ENCODE results near the gene PCSK5.
A peak's percentile ranks its signal among the peaks of the same experiment; 100 is the strongest.

The PCSK5 gene

DNA sequence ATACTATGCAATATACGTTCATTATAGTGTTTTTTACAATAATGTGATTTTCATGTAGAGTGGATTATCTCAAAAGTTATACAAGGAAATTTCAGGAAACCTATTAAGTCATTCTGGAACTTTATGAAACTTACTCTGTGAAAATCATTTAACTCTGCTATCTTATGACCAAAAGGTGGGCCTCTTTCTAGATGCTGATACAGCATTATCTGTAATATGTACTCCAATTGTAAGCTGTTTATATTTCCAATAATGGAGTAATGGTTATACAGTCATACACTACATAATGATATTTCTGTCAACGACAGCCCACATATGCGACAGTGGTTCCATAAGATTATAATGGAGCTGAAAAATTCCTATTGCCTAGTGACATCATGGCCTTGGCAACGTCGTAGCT, 18.8 kb upstream of the PCSK5 start:
- CTCF ChIA-PET, result no interaction called here
- Mint-ChIP-seq H3K4me1 (peaks cover 3% of the 10 kb centered on the region), H3K4me3 (no peak overlapping the region), H3K27me3 (no peaks in the 10 kb centered on the region), H3K27ac (no peak overlapping the region), H3K9me3 (no peaks in the 10 kb centered on the region), H3K36me3 (no peaks in the 10 kb centered on the region)
- DNase-seq, result no peak

DNA sequence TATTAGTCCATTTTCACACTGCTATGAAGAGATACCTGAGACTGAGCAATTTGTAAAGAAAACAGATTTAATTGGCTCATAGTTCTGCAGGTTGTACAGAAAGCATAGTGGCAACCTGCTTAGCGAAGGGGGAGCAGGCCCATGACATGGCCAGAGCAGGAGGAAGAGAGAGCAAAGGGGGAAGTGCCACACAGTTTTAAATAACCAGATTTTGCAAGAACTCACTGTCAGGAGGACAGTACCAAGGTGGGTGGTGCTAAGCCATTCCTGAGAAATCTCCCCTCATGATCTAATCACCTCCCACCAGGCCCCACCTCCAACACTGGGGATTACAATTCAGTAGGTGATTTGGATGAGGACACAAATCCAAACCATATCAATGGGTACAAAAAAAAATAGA, 16.8 kb upstream of the PCSK5 start:
- H3K36me3 Mint-ChIP-seq, result no peaks in the 10 kb centered on the region
- H3K27ac Mint-ChIP-seq, result no peak overlapping the region
- H3K4me1 Mint-ChIP-seq, result peaks cover 3% of the 10 kb centered on the region
- no peak overlapping the region for H3K4me3 Mint-ChIP-seq
- CTCF ChIA-PET, result no interaction called here
- H3K9me3 Mint-ChIP-seq, result no peaks in the 10 kb centered on the region
- H3K27me3 Mint-ChIP-seq, result no peaks in the 10 kb centered on the region
- no peak for DNase-seq

DNA sequence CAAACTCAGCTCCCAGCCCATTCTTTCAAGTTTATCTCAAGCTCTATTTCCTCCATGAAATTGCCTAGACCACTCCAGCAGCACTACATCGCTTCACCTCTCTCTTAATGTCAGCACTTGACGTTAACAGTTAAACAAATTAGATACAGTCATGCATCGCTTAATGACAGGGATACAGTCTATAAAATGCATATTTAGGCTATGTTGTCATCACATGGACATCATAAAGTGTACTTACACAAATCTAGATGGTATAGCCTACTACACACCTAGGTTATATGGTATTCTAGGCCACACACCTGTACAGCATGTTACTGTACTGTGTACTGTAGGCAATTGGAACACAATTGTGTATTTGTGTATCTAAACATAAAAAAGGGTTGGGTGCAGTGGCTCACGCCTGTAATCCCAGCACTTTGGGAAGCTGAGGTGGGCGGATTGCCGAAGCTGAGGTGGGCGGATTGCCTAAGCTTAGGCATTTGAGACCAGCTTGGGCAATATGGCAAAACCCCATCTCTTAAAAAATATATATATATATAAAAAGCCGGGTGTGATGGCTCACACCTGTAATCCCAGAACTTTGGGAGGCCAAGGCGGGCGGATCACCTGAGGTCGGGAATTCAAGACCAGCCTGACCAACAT, 13.4 kb upstream of the PCSK5 start:
- Mint-ChIP-seq H3K27ac (no peak overlapping the region), H3K27me3 (peaks cover 3% of the 10 kb centered on the region), H3K36me3 (no peaks in the 10 kb centered on the region), H3K4me3 (no peak overlapping the region), H3K9me3 (no peaks in the 10 kb centered on the region), H3K4me1 (no peaks in the 10 kb centered on the region)
- DNase-seq, result no peak
- CTCF ChIA-PET, result no interaction called here

DNA sequence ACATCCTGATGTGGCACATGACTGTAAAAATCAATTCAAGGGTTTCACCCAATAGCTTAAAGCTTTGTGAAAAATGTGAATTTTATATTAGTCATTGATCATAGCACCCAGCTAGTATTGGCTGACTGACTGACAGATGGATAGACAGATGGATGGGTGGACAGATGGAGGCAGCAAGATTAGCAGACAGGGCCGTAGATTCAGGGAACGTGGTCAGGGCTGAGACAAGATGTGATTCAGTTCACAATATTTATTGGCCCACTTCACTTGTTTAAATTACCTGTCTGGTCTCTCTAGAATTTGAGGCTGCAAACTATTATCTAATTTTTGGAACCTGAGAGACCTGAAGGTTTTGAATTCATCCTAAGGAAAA, 12.0 kb upstream of the PCSK5 start:
- Mint-ChIP-seq H3K27ac (no peak overlapping the region), H3K9me3 (no peaks in the 10 kb centered on the region), H3K4me1 (no peaks in the 10 kb centered on the region), H3K4me3 (no peak overlapping the region), H3K36me3 (no peaks in the 10 kb centered on the region), H3K27me3 (peaks cover 3% of the 10 kb centered on the region)
- CTCF ChIA-PET, result no interaction called here
- no peak for DNase-seq

DNA sequence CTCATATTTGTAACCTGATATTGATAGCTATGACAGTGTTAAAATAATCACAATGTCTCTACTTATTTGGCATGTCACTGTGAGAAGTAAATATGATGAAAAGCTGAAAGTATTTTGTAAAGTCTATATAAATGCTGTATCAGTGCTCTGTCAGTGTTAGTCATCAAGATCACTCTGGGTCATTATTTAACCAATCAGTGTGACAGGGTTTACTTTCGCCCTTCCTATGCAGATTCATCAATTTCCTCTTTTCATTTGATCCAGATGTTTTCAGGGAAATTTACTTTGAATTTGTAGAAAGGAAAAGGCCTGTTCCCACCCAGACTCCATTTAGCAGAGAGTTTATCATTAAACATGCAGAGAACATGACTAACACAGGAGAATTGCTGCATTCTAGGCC, 9.9 kb upstream of the PCSK5 start:
- H3K27me3 Mint-ChIP-seq, result peaks cover 3% of the 10 kb centered on the region
- no peaks in the 10 kb centered on the region for H3K4me1 Mint-ChIP-seq
- CTCF ChIA-PET, result interaction anchor here (1.6 kb wide), 1 partner anchor 14 kb away, joined by 6 read pairs; no protein-coding TSS in a partner anchor
- H3K36me3 Mint-ChIP-seq, result no peaks in the 10 kb centered on the region
- H3K9me3 Mint-ChIP-seq, result no peaks in the 10 kb centered on the region
- H3K27ac Mint-ChIP-seq, result no peak overlapping the region
- H3K4me3 Mint-ChIP-seq, result no peak overlapping the region
- DNase-seq, result no peak

DNA sequence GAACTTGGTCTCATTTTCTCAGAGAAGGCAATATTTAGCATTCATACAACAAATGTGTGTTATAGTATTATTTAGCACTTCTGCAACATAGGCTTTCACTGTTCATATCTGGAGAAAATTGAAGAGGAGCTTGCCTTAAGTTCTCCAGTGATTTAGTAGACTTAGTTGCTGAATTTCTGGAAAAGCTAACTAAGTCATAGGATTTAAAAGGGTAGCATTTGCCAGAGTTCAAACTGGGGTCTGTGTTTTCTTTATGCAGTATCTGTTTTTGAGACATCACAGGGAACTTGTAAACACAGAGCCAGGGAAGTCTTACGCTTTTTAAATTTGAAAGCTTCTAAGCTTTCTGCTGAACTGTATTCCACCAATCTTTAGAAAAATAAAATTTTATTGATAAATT, 8.7 kb upstream of the PCSK5 start:
- Mint-ChIP-seq H3K9me3 (no peaks in the 10 kb centered on the region), H3K27ac (no peak overlapping the region), H3K4me3 (no peak overlapping the region), H3K36me3 (no peaks in the 10 kb centered on the region), H3K4me1 (no peaks in the 10 kb centered on the region), H3K27me3 (peaks cover 3% of the 10 kb centered on the region)
- no peak for DNase-seq
- CTCF ChIA-PET, result interaction anchor here (1.6 kb wide), 1 partner anchor 15 kb away, joined by 6 read pairs; no protein-coding TSS in a partner anchor

DNA sequence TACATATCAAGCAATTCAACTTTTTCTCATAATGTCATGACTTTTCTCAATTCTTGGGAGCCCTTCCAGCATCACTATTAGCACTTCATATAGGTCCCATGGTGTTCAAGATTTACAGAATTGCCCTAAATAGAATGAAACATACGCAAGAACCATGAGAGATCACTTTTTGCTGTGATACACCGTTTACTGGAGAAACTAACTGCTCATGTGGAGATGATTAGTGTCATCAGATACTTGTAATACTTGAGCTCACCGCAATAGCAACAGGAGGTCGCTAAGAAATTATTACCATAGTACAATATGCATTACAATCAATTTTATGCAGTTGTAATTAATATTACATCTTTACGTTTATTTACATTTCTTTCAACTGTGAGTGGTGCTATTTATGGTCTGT, 4.8 kb upstream of the PCSK5 start:
- Mint-ChIP-seq H3K4me1 (peaks cover 12% of the 10 kb centered on the region), H3K27me3 (peaks cover 11% of the 10 kb centered on the region), H3K27ac (no peak overlapping the region), H3K36me3 (no peaks in the 10 kb centered on the region), H3K9me3 (no peaks in the 10 kb centered on the region), H3K4me3 (no peak overlapping the region)
- no peak for DNase-seq
- CTCF ChIA-PET, result no interaction called here

DNA sequence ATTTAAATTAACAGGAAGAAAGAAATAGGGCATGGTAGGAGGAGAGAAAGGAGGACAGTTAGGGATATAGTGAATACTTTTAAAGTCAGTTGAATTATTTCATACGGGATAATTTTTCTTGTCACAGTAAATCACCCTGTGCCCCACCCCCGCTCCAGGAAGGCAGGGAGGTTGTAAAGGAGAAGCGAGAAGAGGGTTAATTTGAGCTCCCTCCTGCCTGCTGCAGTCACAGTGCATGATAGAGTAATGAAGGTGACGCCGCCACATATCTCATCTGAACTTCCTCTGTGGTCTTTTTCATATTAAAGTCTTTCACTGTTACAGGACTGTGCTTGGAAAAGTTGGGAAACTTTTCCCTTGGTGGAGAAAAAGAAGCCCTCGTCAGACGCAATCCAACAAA, 896 bp upstream of the PCSK5 start:
- H3K27me3 Mint-ChIP-seq, result peaks cover 31% of the 10 kb centered on the region
- DNase-seq, result peak; percentile 31
- no peaks in the 10 kb centered on the region for H3K36me3 Mint-ChIP-seq
- CTCF ChIA-PET, result interaction anchor here (1.1 to 2.5 kb wide), 3 partner anchors 24 to 411 kb away, joined by 3 to 9 read pairs (median 7); no protein-coding TSS in a partner anchor
- H3K27ac Mint-ChIP-seq, result peak overlapping the region; percentile 75
- H3K9me3 Mint-ChIP-seq, result no peaks in the 10 kb centered on the region
- peak overlapping the region; percentile 81 for H3K4me3 Mint-ChIP-seq
- peaks cover 41% of the 10 kb centered on the region for H3K4me1 Mint-ChIP-seq

DNA sequence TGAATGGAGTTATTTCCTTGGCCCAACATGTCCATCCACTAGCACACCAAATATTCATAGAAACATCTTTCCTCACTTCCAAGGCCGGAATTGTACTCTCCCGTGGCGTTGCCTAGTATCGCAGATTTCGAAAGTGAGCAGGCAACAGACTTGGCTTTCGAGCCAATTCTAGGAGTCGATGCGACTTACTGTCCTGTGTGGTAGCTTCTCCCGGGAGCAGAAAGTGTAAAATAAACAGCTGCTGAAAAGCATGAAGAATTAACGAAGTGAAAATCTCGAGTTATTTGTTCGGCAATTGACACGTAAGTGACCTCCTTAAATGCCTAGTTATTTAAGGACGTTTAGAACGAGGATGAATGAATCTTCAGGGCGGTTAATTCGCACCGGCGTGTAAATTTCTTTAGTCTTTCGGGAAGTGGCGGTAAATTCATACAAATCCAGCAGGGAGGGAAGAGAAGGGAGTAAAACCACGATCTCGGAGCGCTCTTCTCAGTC, 449 bp upstream of the PCSK5 start:
- CTCF ChIA-PET, result interaction anchor here (0.5 to 2.5 kb wide), 5 partner anchors 24 to 1065 kb away, joined by 3 to 9 read pairs (median 3); no protein-coding TSS in a partner anchor
- DNase-seq, result peak; percentile 43
- Mint-ChIP-seq H3K27ac (peak overlapping the region; percentile 75), H3K9me3 (no peaks in the 10 kb centered on the region), H3K27me3 (peaks cover 31% of the 10 kb centered on the region), H3K4me3 (peak overlapping the region; percentile 81), H3K36me3 (no peaks in the 10 kb centered on the region), H3K4me1 (peaks cover 41% of the 10 kb centered on the region)

DNA sequence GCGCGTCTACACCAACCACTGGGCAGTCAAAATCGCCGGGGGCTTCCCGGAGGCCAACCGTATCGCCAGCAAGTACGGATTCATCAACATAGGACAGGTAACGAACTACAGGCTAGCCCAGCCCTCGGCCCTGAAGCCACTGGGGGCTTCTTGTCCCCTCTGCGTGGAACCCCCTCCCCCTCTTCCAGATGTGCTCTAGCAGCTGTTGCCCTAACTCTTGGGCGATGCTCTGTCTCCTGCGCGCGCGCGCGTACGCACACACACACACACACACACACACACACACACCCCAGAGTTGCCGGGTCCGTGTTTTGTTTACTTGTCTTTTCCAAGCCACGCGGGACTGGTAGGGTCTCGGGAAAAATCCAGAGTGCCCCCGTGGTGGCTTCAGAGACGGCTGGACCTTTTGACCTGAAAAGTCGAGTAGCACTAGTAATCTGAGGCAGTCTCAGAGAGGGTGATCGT, 836 bp downstream of the PCSK5 start:
- H3K4me3 Mint-ChIP-seq, result peak overlapping the region; percentile 81
- DNase-seq, result peak; percentile 58
- CTCF ChIA-PET, result interaction anchor here (2.1 to 2.5 kb wide), 2 partner anchors 25 to 410 kb away, joined by 7 to 9 read pairs; no protein-coding TSS in a partner anchor
- no peaks in the 10 kb centered on the region for H3K9me3 Mint-ChIP-seq
- peak overlapping the region; percentile 33 for H3K27ac Mint-ChIP-seq
- peaks cover 41% of the 10 kb centered on the region for H3K4me1 Mint-ChIP-seq
- peaks cover 31% of the 10 kb centered on the region for H3K27me3 Mint-ChIP-seq
- no peaks in the 10 kb centered on the region for H3K36me3 Mint-ChIP-seq

DNA sequence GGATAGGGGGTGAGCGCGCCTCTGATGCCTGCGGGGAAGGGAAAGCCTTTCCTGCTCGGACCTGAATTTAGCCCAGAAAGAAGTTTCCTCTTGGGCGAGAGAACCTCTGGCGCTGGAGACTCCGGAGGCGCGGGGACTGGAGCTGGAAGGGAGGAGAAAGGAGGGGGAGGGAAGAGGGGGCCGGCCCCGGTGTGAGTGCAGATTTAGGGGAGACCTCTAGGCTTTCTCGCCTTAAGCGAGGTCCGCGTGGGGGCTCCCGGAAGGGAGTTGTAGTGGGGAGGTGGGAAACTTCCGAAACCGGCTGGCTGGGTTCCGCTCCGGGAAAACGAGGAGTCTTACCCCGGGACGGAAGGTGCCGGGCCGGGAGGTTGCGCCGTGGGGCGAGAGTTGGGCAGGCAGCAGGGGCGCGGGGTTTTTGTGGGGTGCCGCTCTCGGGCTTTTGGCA, 1.3 kb downstream of the PCSK5 start:
- Mint-ChIP-seq H3K27ac (peak overlapping the region; percentile 33), H3K9me3 (no peaks in the 10 kb centered on the region), H3K4me1 (peaks cover 41% of the 10 kb centered on the region), H3K4me3 (peak overlapping the region; percentile 81), H3K36me3 (no peaks in the 10 kb centered on the region), H3K27me3 (peaks cover 31% of the 10 kb centered on the region)
- CTCF ChIA-PET, result interaction anchor here (2.1 to 2.5 kb wide), 2 partner anchors 26 to 409 kb away, joined by 7 to 9 read pairs; no protein-coding TSS in a partner anchor
- peak; percentile 38 for DNase-seq

DNA sequence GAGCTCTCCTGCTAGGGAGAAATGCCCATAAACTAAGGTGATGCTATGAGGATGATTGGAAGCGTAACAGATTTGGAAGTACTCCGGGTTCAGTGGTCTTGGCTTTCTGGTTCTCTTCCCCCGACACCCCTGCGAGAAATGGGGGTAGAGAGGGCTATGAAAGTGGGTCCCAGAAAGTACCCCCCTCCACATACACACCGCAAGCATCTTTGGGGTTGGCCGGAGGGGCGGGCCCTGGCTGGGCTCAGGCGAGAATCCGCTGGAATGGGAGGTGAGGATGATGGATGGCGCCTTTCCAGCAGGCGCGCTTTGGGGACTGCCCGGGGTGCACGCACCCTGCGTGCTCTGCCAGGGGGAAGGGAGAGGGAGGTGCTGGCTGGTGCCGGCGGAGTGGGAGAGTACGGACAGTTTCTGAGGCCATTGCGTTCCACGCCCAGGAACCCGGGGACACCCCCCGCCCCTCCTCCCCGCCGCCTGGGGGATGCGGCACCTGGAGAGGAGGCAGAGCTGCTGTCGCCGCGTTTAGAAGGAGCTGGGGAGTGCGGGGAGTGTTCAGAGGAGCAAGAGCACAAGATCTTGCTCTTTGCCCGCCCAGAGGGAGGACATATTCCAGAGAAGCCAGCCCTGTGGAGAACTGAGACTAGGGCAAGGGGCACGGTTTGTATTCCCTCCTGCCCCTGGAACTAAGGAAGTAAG, 1.9 kb downstream of the PCSK5 start:
- no peaks in the 10 kb centered on the region for H3K9me3 Mint-ChIP-seq
- no peaks in the 10 kb centered on the region for H3K36me3 Mint-ChIP-seq
- peaks cover 41% of the 10 kb centered on the region for H3K4me1 Mint-ChIP-seq
- H3K27ac Mint-ChIP-seq, result peak overlapping the region; percentile 29
- H3K4me3 Mint-ChIP-seq, result peak overlapping the region; percentile 81
- CTCF ChIA-PET, result no interaction called here
- peaks cover 31% of the 10 kb centered on the region for H3K27me3 Mint-ChIP-seq
- DNase-seq, result peak; percentile 49

DNA sequence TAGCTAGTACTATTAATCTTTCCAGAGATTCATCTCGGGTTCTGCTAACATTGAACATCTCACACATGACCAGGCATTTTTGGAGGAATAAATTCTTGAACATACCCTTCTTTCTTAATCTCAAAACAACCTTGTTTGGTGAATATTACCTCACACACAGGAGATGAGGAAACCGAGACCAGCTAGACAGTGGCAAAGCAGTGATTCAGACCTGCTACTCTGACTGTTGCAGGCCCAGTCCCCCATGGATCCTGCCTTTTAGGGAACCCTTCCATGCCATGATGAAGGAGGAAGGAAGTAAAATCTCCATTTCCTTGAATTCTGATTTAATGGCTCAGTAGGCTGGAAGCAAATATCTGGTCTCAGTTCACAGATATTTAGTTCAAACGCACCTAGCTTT, 2.6 kb downstream of the PCSK5 start:
- no peaks in the 10 kb centered on the region for H3K9me3 Mint-ChIP-seq
- H3K36me3 Mint-ChIP-seq, result no peaks in the 10 kb centered on the region
- no peak overlapping the region for H3K27ac Mint-ChIP-seq
- no peak for DNase-seq
- peaks cover 39% of the 10 kb centered on the region for H3K4me1 Mint-ChIP-seq
- peaks cover 26% of the 10 kb centered on the region for H3K27me3 Mint-ChIP-seq
- CTCF ChIA-PET, result no interaction called here
- H3K4me3 Mint-ChIP-seq, result peak overlapping the region; percentile 81

DNA sequence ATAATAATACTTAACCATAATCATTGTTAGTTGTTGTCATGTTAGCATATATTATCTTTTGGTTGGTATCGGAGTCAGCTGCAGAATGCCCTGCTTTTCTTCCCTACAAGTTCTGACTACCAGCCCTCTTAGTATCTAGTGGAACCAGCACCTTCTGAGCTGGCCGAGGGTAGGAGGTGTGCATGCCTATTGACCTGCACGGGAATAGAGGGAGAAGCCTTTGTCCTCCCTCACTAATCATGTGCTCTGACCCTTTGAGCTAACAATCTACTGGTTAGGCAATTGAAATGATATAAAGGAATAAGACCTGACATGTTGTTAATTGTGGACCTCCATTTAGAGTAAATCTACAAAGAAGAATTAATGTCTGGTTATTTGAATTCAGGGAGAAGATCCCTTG, 4.1 kb downstream of the PCSK5 start:
- CTCF ChIA-PET, result no interaction called here
- DNase-seq, result no peak
- Mint-ChIP-seq H3K36me3 (no peaks in the 10 kb centered on the region), H3K27me3 (peaks cover 24% of the 10 kb centered on the region), H3K4me1 (peaks cover 33% of the 10 kb centered on the region), H3K27ac (no peak overlapping the region), H3K4me3 (no peak overlapping the region), H3K9me3 (no peaks in the 10 kb centered on the region)

DNA sequence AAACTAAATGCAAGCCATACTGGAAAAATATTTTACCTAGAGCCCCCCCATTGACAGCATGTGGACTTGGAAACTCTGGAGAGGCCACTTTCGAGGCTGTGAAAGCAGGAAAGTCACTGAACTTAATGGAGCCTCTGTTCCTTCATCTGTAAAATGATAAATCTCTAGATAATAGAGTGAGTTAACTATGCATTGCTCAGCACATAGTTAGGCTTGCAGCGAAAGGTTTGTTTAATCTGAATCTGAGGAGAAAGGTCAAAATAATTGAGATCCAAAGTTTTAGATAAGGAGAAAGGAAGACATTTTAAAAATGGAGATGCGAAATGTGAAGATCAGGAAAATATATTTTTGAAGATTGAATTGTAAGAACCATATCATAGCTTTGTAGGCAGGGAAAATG, 4.6 kb downstream of the PCSK5 start:
- no peak overlapping the region for H3K27ac Mint-ChIP-seq
- H3K36me3 Mint-ChIP-seq, result no peaks in the 10 kb centered on the region
- H3K4me1 Mint-ChIP-seq, result peaks cover 28% of the 10 kb centered on the region
- H3K4me3 Mint-ChIP-seq, result no peak overlapping the region
- H3K27me3 Mint-ChIP-seq, result peaks cover 24% of the 10 kb centered on the region
- no peaks in the 10 kb centered on the region for H3K9me3 Mint-ChIP-seq
- no peak for DNase-seq
- CTCF ChIA-PET, result no interaction called here
